IPS-NIHi7 (cell line): ENCODE data around the gene PPP1R3F.
A peak's percentile ranks its signal among the peaks of the same experiment; 100 is the strongest.
"Not testable (repeated sequence)": the region's sequence is repeated elsewhere in the genome, so short reads cannot be mapped to it uniquely, and the experiment has no call there.

Experiments
- DNase-seq: peaks from one replicate; pipeline ENCODE4 v3.0.0; 2012; ENCODE audit warnings: mixed read lengths; ENCODE audit errors: extremely low spot score

Gene PPP1R3F

GRCh38 chrX:49273181-49273727 is 3.7 kb downstream of the PPP1R3F start:
- no peak for DNase-seq

DNA sequence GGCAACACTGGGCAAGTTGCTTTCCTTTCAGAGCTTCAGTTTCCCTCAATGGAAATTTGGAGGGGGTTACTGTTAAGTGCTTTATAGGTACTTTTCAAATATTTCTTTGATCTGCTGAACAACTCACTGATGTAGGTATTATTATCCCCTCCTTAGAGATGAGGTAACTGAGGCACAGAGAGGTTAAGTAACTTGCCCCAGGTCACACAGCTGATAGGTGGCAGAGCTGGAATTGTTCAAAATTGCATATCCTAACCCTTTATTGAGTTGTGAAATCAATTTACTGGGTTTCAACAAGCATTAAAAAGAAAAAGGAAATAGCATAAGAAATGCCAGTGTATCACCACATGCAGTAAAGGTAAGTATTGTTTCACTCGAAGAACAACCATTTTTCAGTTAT is 6.6 kb downstream of the PPP1R3F start:
- DNase-seq: no peak

DNA sequence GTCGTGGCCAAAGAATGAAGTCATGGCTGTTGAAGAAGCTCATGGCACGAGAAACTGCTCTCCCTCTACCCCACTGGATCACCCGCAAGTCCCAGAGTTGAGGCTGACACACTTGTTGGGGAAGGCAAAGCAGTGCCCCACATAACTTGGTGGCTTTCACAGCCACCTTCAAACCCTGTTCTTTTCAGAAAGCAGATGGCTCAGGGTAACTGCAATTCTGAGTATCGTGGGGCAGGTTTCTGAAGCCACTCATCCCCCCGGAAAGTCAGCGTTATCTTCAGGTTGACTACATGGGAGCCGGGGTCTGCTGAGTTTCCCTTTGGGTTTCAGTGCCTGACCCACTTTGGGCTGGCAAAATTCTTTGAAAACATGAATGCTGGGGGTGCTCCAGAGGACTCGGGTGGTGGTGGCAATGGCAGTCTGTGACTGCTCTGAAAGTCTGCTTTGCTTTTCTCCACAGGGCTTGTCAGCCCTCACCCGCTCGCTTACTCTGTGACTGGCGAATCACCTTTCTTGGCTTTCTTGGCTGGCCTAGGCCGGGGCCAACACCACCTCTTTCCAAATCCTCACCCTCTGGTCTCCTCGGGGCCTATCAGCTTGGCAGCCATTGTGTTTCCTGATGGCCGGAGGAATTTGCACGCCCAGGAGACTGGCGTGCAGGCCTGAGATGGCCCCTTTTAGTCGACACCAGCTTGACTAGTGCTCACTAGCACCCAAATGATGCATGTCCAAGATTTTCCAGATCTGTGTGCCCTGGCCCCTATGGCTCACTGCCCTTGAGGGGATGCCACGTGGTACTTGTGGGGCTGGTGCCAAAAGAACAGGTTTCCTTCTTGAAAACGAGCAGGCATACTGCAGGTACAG is 7.3 kb downstream of the PPP1R3F start:
- DNase-seq: no peak

GRCh38 chrX:49277535-49277830 is 7.9 kb downstream of the PPP1R3F start:
- no peak for DNase-seq

DNA sequence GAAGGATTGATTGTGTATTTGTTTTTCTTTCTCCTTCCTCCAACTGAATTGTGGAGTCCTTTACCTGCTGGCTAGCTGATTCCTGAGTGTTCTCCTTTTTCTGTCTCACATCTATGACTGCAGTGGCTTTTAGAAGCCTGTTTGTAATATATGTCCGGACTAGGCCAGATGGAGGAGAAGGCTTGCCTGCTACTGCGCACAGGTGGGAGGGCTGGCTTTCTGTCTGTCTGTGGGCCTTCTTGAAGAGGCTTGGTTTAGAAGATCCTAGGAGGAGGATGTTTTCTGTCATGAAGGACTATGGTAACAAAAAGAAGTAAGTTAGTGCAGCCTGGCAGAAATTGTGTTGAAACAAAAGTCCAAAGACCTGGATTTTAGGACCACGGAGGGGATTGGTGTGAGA is 8.5 kb downstream of the PPP1R3F start:
- no peak for DNase-seq

- DNase-seq: peak; percentile 45
Observed at GRCh38 chrX:49282647-49283011, 13.0 kb downstream of the PPP1R3F start.

- no peak for DNase-seq
Observed at GRCh38 chrX:49284212-49284611, 14.6 kb downstream of the PPP1R3F start.

DNA sequence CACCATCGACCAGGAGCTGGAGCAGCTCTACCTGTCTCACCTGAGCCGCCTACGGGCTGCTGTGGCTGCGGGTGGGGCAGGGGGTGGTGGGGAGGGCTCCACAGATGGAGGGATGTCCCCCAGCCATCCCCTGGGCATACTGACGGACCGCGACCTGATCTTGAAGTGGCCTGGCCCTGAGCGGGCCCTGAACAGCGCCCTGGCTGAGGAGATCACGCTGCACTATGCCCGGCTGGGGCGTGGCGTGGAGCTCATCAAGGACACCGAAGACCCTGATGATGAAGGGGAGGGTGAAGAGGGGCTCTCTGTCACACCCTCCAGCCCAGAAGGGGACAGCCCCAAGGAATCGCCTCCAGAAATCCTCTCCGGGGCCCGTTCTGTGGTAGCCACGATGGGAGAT is 16.5 kb downstream of the PPP1R3F start:
- DNase-seq: no peak

DNA sequence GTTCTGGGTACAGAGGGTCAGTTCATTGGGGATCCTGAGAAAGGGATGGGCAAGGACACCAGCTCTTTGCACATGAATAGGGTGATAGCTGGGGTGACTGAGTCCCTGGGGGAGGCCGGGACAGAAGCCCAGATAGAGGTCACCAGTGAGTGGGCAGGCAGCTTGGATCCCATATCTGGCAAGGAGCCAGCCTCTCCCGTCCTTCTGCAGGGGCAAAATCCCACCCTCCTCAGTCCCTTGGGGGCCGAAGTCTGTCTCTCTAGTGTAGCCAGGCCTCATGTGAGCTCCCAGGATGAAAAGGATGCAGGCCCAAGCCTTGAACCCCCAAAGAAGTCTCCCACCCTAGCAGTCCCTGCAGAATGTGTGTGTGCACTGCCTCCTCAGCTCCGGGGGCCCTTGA is 17.0 kb downstream of the PPP1R3F start:
- no peak for DNase-seq

- DNase-seq: no peak
Observed at GRCh38 chrX:49287665-49288064, 18.1 kb downstream of the PPP1R3F start.

- DNase-seq: no peak
Observed at GRCh38 chrX:49290215-49290614, 20.6 kb downstream of the PPP1R3F start.

GRCh38 chrX:49291615-49292337 is 22.2 kb downstream of the PPP1R3F start:
- DNase-seq: peak; percentile 50

GRCh38 chrX:49292400-49293362 is 23.1 kb downstream of the PPP1R3F start:
- DNase-seq: no peak

GRCh38 chrX:49299293-49299692 is 29.7 kb downstream of the PPP1R3F start:
- DNase-seq: not testable (repeated sequence)

- no peak for DNase-seq
Observed at GRCh38 chrX:49300703-49301102, 31.1 kb downstream of the PPP1R3F start.

DNA sequence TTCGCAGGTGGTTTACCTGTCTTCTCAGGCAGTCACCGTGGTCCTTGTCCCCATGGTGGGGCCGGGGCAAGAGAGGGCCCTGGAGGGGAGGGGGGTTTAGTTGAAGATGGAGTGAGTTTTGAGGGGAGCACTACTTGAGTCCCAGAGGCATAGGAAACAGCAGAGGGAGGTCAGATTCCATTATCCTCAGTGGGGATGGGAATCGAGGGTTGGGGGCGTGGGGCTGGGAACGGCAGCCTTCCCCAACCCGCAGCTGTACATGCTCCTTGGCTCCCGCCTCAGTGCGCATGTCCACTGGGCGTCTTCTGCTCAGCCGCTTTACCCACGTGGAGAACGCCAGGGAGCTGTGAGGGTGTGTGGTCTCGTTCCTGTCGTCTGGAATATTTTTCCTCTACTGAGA is 33.8 kb downstream of the PPP1R3F start, which contains the start of gene GAGE10:
Gene GAGE10 (plus strand): TSS at position 301 of the 400 bp plus-strand sequence. CDS start 1,214 bp downstream, outside the sequence.
- DNase-seq: no peak

DNA sequence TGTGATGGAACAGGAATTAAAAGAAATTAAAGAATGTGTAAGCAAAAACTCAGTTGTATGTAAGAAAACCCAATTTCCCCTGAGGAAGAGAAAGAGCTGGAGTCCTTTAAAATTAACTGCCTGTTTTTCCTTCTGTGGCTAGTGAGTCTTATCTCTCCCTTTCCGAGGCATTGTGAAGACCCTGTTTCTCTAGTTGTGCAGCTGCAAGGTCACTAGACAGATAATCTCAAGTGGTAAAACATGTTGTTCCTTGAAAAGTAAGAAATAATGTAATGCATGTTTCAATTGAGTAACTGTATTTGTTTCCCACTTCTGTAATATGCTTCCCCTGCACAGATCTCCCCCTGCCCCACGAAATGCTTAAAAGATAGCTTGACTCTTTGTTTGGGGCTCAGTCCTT is 38.2 kb downstream of the PPP1R3F start:
- not testable (repeated sequence) for DNase-seq

DNA sequence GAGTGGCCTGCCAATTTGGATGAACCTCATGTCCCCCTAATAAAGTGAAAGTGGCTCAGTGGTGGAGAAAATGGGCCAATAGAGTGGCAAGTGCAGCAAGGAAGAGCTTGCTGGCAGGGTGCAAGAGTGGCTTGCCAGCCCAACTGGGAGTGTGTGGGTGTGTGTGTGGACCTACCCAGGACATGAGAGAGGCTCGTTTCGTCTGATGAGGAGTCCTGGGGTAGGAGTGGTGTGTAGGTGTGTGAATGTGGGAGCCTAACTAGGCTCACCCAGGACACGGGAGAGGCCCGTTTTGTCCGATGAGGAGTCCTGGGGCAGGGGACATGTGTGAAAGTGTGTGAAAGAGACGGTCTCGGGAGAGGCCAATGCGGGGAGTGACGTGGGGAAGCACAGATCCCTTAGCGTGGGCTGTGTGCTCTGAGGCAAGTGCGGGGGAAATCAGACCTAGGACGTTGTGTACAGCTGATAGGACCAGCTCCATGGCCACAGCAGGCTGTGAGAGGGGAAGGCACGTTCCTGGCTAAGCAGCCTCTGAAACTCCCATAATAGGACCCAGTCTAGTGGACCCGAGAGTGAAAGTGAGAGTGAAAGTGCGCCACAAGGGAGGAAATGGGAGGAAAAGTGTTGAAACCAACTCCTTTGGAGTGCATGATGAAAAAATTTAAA is 39.1 kb downstream of the PPP1R3F start:
- DNase-seq: no peak

GRCh38 chrX:49309401-49309981 is 39.9 kb downstream of the PPP1R3F start:
- peak; percentile 22 for DNase-seq

DNA sequence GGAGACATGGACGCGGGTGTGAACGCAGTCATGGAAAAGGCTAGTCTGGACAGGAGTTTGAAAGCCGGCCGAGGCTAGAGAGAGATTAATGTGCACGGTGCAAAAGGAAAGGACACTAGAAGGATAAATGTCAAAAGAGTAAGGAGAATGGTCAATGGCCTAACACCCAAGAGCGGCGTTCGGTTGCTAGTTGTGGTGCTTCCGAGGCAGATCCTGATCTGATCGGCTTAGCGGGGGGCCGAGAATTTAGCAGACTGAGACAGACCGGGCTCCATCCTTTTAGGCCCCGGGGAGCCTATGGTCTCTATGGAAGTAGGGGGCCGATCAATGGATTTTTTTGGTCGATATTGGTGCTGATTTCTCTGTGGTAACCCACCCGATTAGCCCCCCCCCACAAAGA is 40.8 kb downstream of the PPP1R3F start:
- no peak for DNase-seq

GRCh38 chrX:49312176-49312575 is 42.6 kb downstream of the PPP1R3F start:
- no peak for DNase-seq
